Measurements from ENCODE around the gene KDF1. TPM values are rescaled to one million over a fixed set of nuclear protein-coding genes. Genes with fewer than 3 reads are reported as not detected.

Gene KDF1
- total RNA-seq, 4 donors from 2014 or later, result 2.3 TPM; not detected in 3

DNA sequence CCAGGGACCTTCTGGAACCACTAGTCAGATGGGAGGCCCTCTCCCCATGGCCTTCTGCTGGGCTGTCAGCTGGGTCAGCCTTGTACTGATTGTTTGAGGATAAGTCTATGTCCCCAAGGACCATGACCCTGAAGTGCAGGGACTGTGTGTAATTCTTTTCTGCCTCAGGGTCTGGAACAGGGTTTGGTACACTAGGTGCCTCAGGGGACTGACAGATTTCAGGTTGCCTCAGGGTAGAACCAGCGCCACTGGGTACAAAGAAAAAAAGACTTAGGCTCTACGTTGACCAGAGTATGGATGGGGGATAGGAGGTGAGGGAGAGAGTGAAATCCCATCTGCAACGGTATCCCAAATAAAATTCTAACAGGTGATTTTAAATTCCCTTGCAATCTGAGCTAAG is 3.0 kb downstream of the KDF1 start:
- WGBS, 2 donors (ENCODE audit: low coverage in 1 of 2), result 85 to 88% methylated on average over 3 of the region's 3 CpGs
- peaks cover 0 to 19% (median 0%) of the 10 kb centered on the region in 3 donors for H3K9me3 ChIP-seq
- H3K27ac ChIP-seq, result no peak overlapping the region
- no peaks in the 10 kb centered on the region for H3K36me3 ChIP-seq
- peaks cover 86% of the 10 kb centered on the region for H3K27me3 ChIP-seq
- TF ChIP-seq EP300 (IDR thresholded peaks at IDR 0.05) (no peak), POLR2AphosphoS5 (IDR thresholded peaks at IDR 0.05) (no peak), POLR2A (IDR thresholded peaks at IDR 0.05) (no peak)
- TF ChIP-seq, protein P1, sequence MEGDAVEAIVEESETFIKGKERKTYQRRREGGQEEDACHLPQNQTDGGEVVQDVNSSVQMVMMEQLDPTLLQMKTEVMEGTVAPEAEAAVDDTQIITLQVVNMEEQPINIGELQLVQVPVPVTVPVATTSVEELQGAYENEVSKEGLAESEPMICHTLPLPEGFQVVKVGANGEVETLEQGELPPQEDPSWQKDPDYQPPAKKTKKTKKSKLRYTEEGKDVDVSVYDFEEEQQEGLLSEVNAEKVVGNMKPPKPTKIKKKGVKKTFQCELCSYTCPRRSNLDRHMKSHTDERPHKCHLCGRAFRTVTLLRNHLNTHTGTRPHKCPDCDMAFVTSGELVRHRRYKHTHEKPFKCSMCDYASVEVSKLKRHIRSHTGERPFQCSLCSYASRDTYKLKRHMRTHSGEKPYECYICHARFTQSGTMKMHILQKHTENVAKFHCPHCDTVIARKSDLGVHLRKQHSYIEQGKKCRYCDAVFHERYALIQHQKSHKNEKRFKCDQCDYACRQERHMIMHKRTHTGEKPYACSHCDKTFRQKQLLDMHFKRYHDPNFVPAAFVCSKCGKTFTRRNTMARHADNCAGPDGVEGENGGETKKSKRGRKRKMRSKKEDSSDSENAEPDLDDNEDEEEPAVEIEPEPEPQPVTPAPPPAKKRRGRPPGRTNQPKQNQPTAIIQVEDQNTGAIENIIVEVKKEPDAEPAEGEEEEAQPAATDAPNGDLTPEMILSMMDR (IDR thresholded peaks at IDR 0.05), result no peak
- ATAC-seq, result no peak
- no peak overlapping the region for H3K4me3 ChIP-seq
- peaks cover 0 to 13% (median 10%) of the 10 kb centered on the region in 3 donors for H3K4me1 ChIP-seq

- ATAC-seq, result no peak
- no peak overlapping the region for H3K27ac ChIP-seq
- 49 to 100% methylated on average over 2 to 3 of the region's 3 CpGs for WGBS, 2 donors (ENCODE audit: low coverage in 1 of 2)
- peaks cover 0 to 13% (median 10%) of the 10 kb centered on the region in 3 donors for H3K4me1 ChIP-seq
- no peaks in the 10 kb centered on the region for H3K36me3 ChIP-seq
- peaks cover 76% of the 10 kb centered on the region for H3K27me3 ChIP-seq
- H3K4me3 ChIP-seq, result no peak overlapping the region
- TF ChIP-seq, protein P1 (IDR thresholded peaks at IDR 0.05), result no peak
- TF ChIP-seq EP300 (IDR thresholded peaks at IDR 0.05), result no peak
- TF ChIP-seq POLR2AphosphoS5 (IDR thresholded peaks at IDR 0.05), result no peak
- TF ChIP-seq POLR2A (IDR thresholded peaks at IDR 0.05), result no peak
- H3K9me3 ChIP-seq, result peaks cover 0 to 19% (median 0%) of the 10 kb centered on the region in 3 donors
These were observed 3.9 kb downstream of the KDF1 start for GRCh38 chr1:26956321-26956720.

DNA sequence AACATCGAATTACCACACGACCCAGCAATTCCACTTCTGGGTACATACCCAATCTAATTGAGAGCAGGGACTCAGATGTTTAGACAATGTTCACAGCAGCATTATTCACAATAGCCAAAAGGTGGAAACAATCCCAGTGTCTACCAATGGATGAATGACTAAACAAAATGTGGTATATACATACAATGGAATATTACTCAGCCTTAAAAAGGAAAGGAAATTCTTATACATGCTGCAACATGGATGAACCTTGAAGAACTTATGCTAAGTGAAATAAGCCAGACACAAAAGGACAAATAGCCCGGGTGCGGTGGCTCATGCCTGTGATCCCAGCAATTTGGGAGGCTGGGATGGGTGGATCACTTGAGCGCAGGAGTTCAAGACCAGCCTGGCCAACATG is 6.9 kb downstream of the KDF1 start:
- no peak overlapping the region for H3K27ac ChIP-seq
- no peaks in the 10 kb centered on the region for H3K36me3 ChIP-seq
- H3K9me3 ChIP-seq, result peaks cover 0 to 19% (median 0%) of the 10 kb centered on the region in 3 donors
- H3K4me1 ChIP-seq, result no peaks in the 10 kb centered on the region
- 93 to 100% methylated on average over 3 to 5 of the region's 5 CpGs for WGBS, 2 donors (ENCODE audit: low coverage in 1 of 2)
- no peak for ATAC-seq
- TF ChIP-seq EP300 (IDR thresholded peaks at IDR 0.05) (no peak), POLR2A (IDR thresholded peaks at IDR 0.05) (no peak), POLR2AphosphoS5 (IDR thresholded peaks at IDR 0.05) (no peak)
- TF ChIP-seq, protein P1 (IDR thresholded peaks at IDR 0.05), result no peak
- H3K27me3 ChIP-seq, result peaks cover 47% of the 10 kb centered on the region
- H3K4me3 ChIP-seq, result no peak overlapping the region

DNA sequence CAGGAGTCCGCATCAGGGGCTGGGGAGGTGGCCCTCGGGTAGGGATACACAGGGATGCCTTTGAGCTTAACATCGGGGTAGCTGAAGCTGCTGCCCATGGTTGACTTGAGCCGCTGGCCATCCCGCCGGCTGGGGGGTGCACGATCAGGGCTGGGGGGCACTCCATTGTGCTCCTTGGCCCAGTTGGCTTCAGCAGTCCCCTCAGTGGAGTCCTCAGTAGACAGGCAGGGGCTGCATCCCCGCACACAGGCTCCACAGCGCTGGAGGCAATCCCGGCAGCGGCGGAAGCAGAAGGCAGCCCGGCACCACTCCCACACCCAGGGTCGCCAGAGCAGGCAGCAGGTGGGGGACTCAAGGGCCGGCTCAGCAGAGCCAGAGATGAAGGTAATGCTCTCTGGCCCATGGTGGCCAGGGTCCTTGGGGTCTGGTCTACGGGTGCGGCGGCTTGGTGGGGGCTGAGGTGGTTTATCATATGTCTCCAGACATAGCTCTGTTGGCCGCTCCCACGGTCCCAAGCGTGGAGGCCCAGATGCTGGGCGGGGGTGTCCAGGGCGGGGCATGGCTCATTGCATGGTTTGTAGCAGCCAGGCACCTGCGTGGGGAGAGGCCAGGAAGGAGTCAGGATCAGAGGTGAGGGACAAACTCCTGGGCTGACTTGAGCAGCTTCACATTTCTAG is 8.3 kb downstream of the KDF1 start:
- no peaks in the 10 kb centered on the region for H3K4me1 ChIP-seq
- peaks cover 0 to 6% of the 10 kb centered on the region in 2 donors for H3K36me3 ChIP-seq
- peaks cover 0 to 17% (median 0%) of the 10 kb centered on the region in 3 donors for H3K9me3 ChIP-seq
- H3K27ac ChIP-seq, result no peak overlapping the region
- no peak overlapping the region for H3K4me3 ChIP-seq
- peaks cover 33% of the 10 kb centered on the region for H3K27me3 ChIP-seq
- ATAC-seq, result no peak
- 100% methylated on average over 1 to 2 of the region's 24 CpGs for WGBS, 2 donors (ENCODE audit: low coverage in 1 of 2)
- no peak for TF ChIP-seq POLR2AphosphoS5 (IDR thresholded peaks at IDR 0.05)
- TF ChIP-seq, protein P1 (IDR thresholded peaks at IDR 0.05), result no peak

DNA sequence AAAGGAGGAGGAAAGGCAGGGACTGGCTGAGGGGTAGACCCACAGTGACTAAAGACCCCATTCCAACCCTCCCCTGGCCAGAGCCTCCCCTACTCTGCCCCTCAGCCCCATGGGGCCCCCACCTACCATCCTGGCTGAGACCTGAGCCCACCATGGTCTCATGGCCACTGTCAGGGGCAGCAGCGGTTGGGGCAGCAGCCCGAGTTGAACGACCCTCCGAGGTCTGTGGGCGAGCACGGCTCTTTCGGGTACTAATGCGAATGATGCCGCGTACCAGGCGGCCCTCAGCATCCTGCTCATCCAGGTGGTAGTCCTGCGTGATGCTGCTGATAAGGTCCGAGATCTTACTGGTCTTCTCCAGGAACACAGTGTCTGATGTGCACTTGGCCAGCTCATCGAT is 9.1 kb downstream of the KDF1 start:
- WGBS, 2 donors (ENCODE audit: low coverage in 1 of 2), result 88 to 100% methylated on average over 1 to 10 of the region's 14 CpGs
- Histone ChIP-seq H3K27ac (no peak overlapping the region), H3K36me3 (peaks cover 0 to 14% of the 10 kb centered on the region in 2 donors), H3K27me3 (peaks cover 27% of the 10 kb centered on the region), H3K4me3 (no peak overlapping the region), H3K4me1 (no peaks in the 10 kb centered on the region), H3K9me3 (peaks cover 0 to 10% (median 0%) of the 10 kb centered on the region in 3 donors)
- TF ChIP-seq POLR2AphosphoS5 (IDR thresholded peaks at IDR 0.05) (no peak), EP300 (IDR thresholded peaks at IDR 0.05) (no peak), POLR2A (IDR thresholded peaks at IDR 0.05) (no peak)
- TF ChIP-seq, protein P1 (IDR thresholded peaks at IDR 0.05), result no peak
- no peak for ATAC-seq

Measured in gastroesophageal sphincter (tissue), 4 donors.